PFSK-1 (cell line): ENCODE results near the gene GMNC.

Experiments used
- FOXP2 ChIP-seq: optimal IDR thresholded peaks from 2 replicates; pipeline ENCODE3; 2011; ENCODE audit warnings: borderline replicate concordance, control low read depth, inconsistent platforms; ENCODE audit not compliant: insufficient read depth; ENCODE audit errors: extremely low read length, extremely low read depth
- POLR2AphosphoS5 ChIP-seq: IDR thresholded peaks from 2 replicates; pipeline ENCODE4 v1.6.1; 2012; ENCODE audit warnings: low read depth, mild to moderate bottlenecking, control low read depth, low read length, moderate library complexity
- SIN3A ChIP-seq: IDR thresholded peaks from 2 replicates; pipeline ENCODE4 v1.6.1; 2012; ENCODE audit warnings: mild to moderate bottlenecking, low read length, moderate library complexity, borderline replicate concordance; ENCODE audit not compliant: insufficient read depth
- TAF1 ChIP-seq: IDR thresholded peaks from 2 replicates; pipeline ENCODE4 v1.6.1; 2012; ENCODE audit warnings: low read length, control low read depth, borderline replicate concordance; ENCODE audit not compliant: insufficient read depth
- TF ChIP-seq, protein P1 (sequence below), 2 experiments: IDR thresholded peaks; 2 replicates each; pipeline versions ENCODE4 v1.6.1 to v1.8.0; 2011 to 2012; ENCODE audit warnings: low read depth in 2 of 2, low read length in 2 of 2, control low read depth in 1 of 2, inconsistent platforms in 1 of 2, mild to moderate bottlenecking in 1 of 2, moderate library complexity in 1 of 2; ENCODE audit not compliant: insufficient read depth in 1 of 2

GMNC gene

GRCh38 chr3:190902292-190902691 is 39.8 kb upstream of the GMNC start:
- TF ChIP-seq, protein P1, sequence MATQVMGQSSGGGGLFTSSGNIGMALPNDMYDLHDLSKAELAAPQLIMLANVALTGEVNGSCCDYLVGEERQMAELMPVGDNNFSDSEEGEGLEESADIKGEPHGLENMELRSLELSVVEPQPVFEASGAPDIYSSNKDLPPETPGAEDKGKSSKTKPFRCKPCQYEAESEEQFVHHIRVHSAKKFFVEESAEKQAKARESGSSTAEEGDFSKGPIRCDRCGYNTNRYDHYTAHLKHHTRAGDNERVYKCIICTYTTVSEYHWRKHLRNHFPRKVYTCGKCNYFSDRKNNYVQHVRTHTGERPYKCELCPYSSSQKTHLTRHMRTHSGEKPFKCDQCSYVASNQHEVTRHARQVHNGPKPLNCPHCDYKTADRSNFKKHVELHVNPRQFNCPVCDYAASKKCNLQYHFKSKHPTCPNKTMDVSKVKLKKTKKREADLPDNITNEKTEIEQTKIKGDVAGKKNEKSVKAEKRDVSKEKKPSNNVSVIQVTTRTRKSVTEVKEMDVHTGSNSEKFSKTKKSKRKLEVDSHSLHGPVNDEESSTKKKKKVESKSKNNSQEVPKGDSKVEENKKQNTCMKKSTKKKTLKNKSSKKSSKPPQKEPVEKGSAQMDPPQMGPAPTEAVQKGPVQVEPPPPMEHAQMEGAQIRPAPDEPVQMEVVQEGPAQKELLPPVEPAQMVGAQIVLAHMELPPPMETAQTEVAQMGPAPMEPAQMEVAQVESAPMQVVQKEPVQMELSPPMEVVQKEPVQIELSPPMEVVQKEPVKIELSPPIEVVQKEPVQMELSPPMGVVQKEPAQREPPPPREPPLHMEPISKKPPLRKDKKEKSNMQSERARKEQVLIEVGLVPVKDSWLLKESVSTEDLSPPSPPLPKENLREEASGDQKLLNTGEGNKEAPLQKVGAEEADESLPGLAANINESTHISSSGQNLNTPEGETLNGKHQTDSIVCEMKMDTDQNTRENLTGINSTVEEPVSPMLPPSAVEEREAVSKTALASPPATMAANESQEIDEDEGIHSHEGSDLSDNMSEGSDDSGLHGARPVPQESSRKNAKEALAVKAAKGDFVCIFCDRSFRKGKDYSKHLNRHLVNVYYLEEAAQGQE (IDR thresholded peaks at IDR 0.05; ENCODE audit: insufficient read depth in 1 of 2, low read depth in 2 of 2, low read length in 2 of 2), result no peak
- TF ChIP-seq FOXP2, result no peak
- TF ChIP-seq SIN3A, result no peak
- TF ChIP-seq POLR2AphosphoS5, result no peak
- TF ChIP-seq TAF1, result no peak

DNA sequence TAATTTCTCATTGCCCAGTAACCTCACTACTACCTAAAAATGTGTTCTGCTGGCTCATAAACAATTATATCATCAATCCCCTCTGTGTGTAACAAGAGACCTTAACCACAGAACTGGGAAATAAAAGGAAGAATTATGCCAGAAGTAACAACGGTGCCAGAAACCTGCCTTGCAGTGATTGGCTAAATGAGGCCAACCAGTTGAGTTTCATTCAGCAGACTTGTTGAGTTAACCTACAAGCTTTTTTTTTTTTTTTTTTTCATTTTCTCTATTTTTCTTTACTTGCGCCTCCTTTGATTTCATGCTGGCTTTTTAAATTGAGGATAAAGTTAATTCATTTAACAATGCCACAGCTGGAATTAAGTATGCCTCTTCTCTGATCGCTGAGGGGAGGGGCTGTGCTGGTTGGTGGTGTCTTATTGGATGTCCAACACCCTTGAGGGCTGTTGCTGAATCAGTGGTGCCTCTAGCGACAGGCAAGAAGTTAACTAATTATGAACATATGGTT is 30.0 kb upstream of the GMNC start:
- TF ChIP-seq, protein P1 (IDR thresholded peaks at IDR 0.05; ENCODE audit: insufficient read depth in 1 of 2, low read depth in 2 of 2, low read length in 2 of 2), result no peak
- TF ChIP-seq TAF1 (no peak), POLR2AphosphoS5 (no peak), SIN3A (no peak), FOXP2 (no peak)

DNA sequence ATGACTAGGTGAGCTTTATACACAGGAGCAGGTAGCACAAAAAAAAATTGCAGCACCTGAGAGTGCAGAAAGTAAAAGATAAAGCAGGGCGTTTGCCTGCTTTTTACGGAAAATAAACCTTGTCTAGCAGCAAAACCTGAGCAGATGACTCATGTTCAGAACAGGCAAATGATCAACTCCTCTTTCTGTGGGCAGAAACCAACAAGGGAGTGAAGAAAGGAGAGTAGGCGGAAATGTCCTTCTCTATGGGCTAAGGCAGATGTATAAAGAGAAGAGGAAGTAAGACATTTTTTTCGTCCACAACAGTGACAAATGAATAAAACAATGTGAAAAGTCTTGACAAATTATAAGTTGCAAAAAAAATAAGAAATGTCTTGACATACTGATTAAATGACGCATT is 24.5 kb upstream of the GMNC start:
- no peak for TF ChIP-seq POLR2AphosphoS5
- no peak for TF ChIP-seq SIN3A
- TF ChIP-seq TAF1, result no peak
- no peak for TF ChIP-seq FOXP2
- TF ChIP-seq, protein P1 (IDR thresholded peaks at IDR 0.05; ENCODE audit: insufficient read depth in 1 of 2, low read depth in 2 of 2, low read length in 2 of 2), result no peak

- TF ChIP-seq, protein P1 (IDR thresholded peaks at IDR 0.05; ENCODE audit: insufficient read depth in 1 of 2, low read depth in 2 of 2, low read length in 2 of 2), result no peak
- TF ChIP-seq POLR2AphosphoS5 (no peak), FOXP2 (no peak), SIN3A (no peak)
These were observed 21.7 kb upstream of the GMNC start for GRCh38 chr3:190883973-190884832.

- no peak for TF ChIP-seq SIN3A
These were observed 20.6 kb upstream of the GMNC start for GRCh38 chr3:190883141-190883540.
